KMS-11 (cell line): ENCODE results near the gene NXPE3.

Experiments
- H2AFZ ChIP-seq: fragments of 200-600 bp; sonication (generic); 2 replicates; pipeline ENCODE4 v1.6.1; 2016; ENCODE audit warnings: antibody characterized with exemption, mixed run types, low read depth
- H3K27ac ChIP-seq: fragments of 200-600 bp; sonication (generic); 2 replicates; pipeline ENCODE4 v1.6.1; 2016; ENCODE audit warnings: mild to moderate bottlenecking, mixed run types
- H3K27me3 ChIP-seq: fragments of 200-600 bp; sonication (generic); 2 replicates; pipeline ENCODE4 v1.6.1; 2017; ENCODE audit warnings: mild to moderate bottlenecking, low read depth, mixed run types, moderate library complexity; ENCODE audit not compliant: insufficient read depth
- H3K36me3 ChIP-seq: fragments of 200-600 bp; sonication (generic); 2 replicates; pipeline ENCODE4 v1.6.1; 2017; ENCODE audit warnings: mild to moderate bottlenecking, mixed run types; ENCODE audit not compliant: insufficient read depth
- H3K4me1 ChIP-seq: fragments of 200-600 bp; sonication (generic); 2 replicates; pipeline ENCODE4 v1.6.1; 2016; ENCODE audit warnings: mild to moderate bottlenecking, low read depth, mixed run types; ENCODE audit not compliant: poor library complexity, severe bottlenecking
- H3K4me2 ChIP-seq: fragments of 200-600 bp; sonication (generic); 2 replicates; pipeline ENCODE4 v1.7.0; 2016; ENCODE audit warnings: mild to moderate bottlenecking, mixed run types
- H3K4me3 ChIP-seq: fragments of 200-600 bp; sonication (generic); IDR thresholded peaks from 2 replicates; pipeline ENCODE4 v1.6.1; 2017; ENCODE audit warnings: low read depth, low read length, mixed read lengths; ENCODE audit not compliant: insufficient read depth
- H3K79me2 ChIP-seq: fragments of 200-600 bp; sonication (generic); 2 replicates; pipeline ENCODE4 v1.6.1; 2016; ENCODE audit warnings: low read depth, mixed run types; ENCODE audit not compliant: insufficient read depth
- H3K9ac ChIP-seq: fragments of 200-600 bp; sonication (generic); 2 replicates; pipeline ENCODE4 v1.6.1; 2016; ENCODE audit warnings: mild to moderate bottlenecking, mixed run types
- H4K20me1 ChIP-seq: fragments of 200-600 bp; sonication (generic); 2 replicates; pipeline ENCODE4 v1.6.1; 2016; ENCODE audit warnings: mild to moderate bottlenecking, mixed run types; ENCODE audit not compliant: insufficient read depth
- CTCF ChIP-seq: fragments of 200-600 bp; sonication (generic); conservative IDR thresholded peaks from 2 replicates; pipeline ENCODE4 v1.6.1; 2017; ENCODE audit warnings: low read depth, mild to moderate bottlenecking, antibody characterized with exemption, low read length, moderate library complexity, mixed read lengths

NXPE3 gene

GRCh38 chr3:101814835-101815234, 35.8 kb downstream of the NXPE3 start:
- no peaks in the 10 kb centered on the region for H3K27me3 ChIP-seq
- H4K20me1 ChIP-seq: no peaks in the 10 kb centered on the region
- no peak overlapping the region for H3K27ac ChIP-seq
- H3K4me2 ChIP-seq: no peak overlapping the region
- no peak overlapping the region for H3K4me3 ChIP-seq
- no peaks in the 10 kb centered on the region for H3K79me2 ChIP-seq
- no peak overlapping the region for H2AFZ ChIP-seq
- no peaks in the 10 kb centered on the region for H3K36me3 ChIP-seq
- no peak overlapping the region for H3K9ac ChIP-seq
- no peak for TF ChIP-seq CTCF
- H3K4me1 ChIP-seq: peaks cover 23% of the 10 kb centered on the region

DNA sequence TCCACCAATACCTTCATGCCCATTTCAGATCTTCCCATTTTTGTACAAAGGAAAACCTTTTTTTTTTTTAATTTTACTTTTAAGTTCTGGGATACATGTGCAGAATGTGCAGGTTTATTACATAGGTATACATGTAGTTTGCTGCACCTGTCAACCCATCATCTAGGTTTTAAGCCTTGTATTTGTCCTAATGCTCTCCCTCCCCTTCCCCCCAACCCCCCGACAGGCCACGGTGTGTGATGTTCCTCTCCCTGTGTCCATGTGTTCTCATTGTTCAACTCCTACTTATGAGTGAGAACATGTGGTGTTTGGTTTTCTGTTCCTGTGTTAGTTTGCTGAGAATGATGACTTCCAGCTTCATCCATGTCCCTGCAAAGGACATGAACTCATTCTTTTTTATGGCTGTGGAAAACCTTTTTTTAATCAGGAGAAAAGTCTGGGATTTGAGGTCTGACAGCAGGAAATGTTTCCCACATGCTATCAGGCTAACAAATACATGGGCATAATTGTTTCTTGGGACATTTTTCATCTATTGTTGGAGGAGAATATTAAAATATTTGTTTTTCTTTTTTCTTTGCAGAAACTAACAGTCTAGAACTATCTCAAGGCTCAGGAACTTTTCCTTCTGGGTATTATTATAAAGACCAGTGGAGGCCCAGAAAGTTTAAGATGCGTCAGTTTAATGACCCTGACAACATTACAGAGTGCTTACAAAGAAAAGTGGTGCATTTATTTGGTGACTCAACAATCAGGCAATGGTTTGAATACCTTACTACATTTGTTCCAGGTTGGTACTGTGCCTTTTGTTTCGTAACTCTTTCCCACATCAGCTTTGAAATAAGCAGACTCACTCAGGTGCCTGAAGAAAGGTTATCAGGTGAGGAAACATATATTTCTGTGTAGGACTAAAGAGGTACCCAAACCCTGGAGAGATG, 37.5 kb downstream of the NXPE3 start:
- no peak overlapping the region for H3K9ac ChIP-seq
- no peak overlapping the region for H3K4me2 ChIP-seq
- no peak overlapping the region for H2AFZ ChIP-seq
- H3K27ac ChIP-seq: no peak overlapping the region
- TF ChIP-seq CTCF: no peak
- no peaks in the 10 kb centered on the region for H3K36me3 ChIP-seq
- H3K4me3 ChIP-seq: no peak overlapping the region
- no peaks in the 10 kb centered on the region for H3K79me2 ChIP-seq
- no peaks in the 10 kb centered on the region for H3K27me3 ChIP-seq
- peaks cover 16% of the 10 kb centered on the region for H3K4me1 ChIP-seq
- H4K20me1 ChIP-seq: no peaks in the 10 kb centered on the region

- H3K4me1 ChIP-seq: peaks cover 7% of the 10 kb centered on the region
- no peak overlapping the region for H3K9ac ChIP-seq
- H3K27me3 ChIP-seq: no peaks in the 10 kb centered on the region
- H3K4me3 ChIP-seq: no peak overlapping the region
- no peak for TF ChIP-seq CTCF
- H3K36me3 ChIP-seq: no peaks in the 10 kb centered on the region
- no peak overlapping the region for H2AFZ ChIP-seq
- no peak overlapping the region for H3K4me2 ChIP-seq
- no peaks in the 10 kb centered on the region for H4K20me1 ChIP-seq
- no peaks in the 10 kb centered on the region for H3K79me2 ChIP-seq
- no peak overlapping the region for H3K27ac ChIP-seq
Measured at GRCh38 chr3:101817992-101818391, 39.0 kb downstream of the NXPE3 start.

- H3K79me2 ChIP-seq: no peaks in the 10 kb centered on the region
- no peaks in the 10 kb centered on the region for H4K20me1 ChIP-seq
- H3K36me3 ChIP-seq: no peaks in the 10 kb centered on the region
- no peak overlapping the region for H3K27ac ChIP-seq
- peaks cover 7% of the 10 kb centered on the region for H3K4me1 ChIP-seq
- no peak overlapping the region for H3K9ac ChIP-seq
- no peak for TF ChIP-seq CTCF
- no peak overlapping the region for H2AFZ ChIP-seq
- H3K4me3 ChIP-seq: no peak overlapping the region
- H3K4me2 ChIP-seq: no peak overlapping the region
- H3K27me3 ChIP-seq: no peaks in the 10 kb centered on the region
Measured at GRCh38 chr3:101819649-101820206, 40.7 kb downstream of the NXPE3 start.
